Mesenchymal stem cell (in vitro differentiated cells and primary cell): ENCODE results near the gene GRID2.

Experiments used
- DNase-seq: peaks from one replicate; pipeline ENCODE4 v3.0.0-alpha.2; 2013
- H2AFZ ChIP-seq: one replicate; pipeline ENCODE4 v1.6.1; 2013; ENCODE audit warnings: low read depth, mild to moderate bottlenecking, control low read depth, inconsistent platforms, low read length, moderate library complexity
- H2AK5ac ChIP-seq: 2 replicates; pipeline ENCODE4 v1.6.1; 2013; ENCODE audit warnings: low read length, moderate library complexity, mild to moderate bottlenecking, inconsistent platforms; ENCODE audit not compliant: severe bottlenecking
- H2BK120ac ChIP-seq: one replicate; pipeline ENCODE4 v1.6.1; 2013; ENCODE audit warnings: low read depth, mild to moderate bottlenecking, inconsistent platforms, low read length, moderate library complexity
- H2BK12ac ChIP-seq, 2 experiments: one replicate each; pipeline ENCODE4 v1.6.1; 2013; ENCODE audit warnings: inconsistent platforms in 2 of 2, low read length in 2 of 2, mild to moderate bottlenecking in 2 of 2, moderate library complexity in 2 of 2, control low read depth in 1 of 2
- H2BK15ac ChIP-seq: one replicate; pipeline ENCODE4 v1.6.1; 2013; ENCODE audit warnings: mild to moderate bottlenecking, low read depth, inconsistent platforms; ENCODE audit not compliant: poor library complexity, severe bottlenecking
- H2BK5ac ChIP-seq: 2 replicates; pipeline ENCODE4 v1.6.1; 2013; ENCODE audit warnings: low read depth, mild to moderate bottlenecking, low read length, control low read depth, inconsistent platforms; ENCODE audit not compliant: poor library complexity, severe bottlenecking
- H3K14ac ChIP-seq, 2 experiments: one replicate each; pipeline ENCODE4 v1.6.1; 2013; ENCODE audit warnings: inconsistent platforms in 2 of 2, low read length in 2 of 2, control low read depth in 1 of 2, mild to moderate bottlenecking in 1 of 2, moderate library complexity in 1 of 2
- H3K18ac ChIP-seq, 2 experiments: one replicate each; pipeline ENCODE4 v1.6.1; 2013; ENCODE audit warnings: inconsistent platforms in 2 of 2, low read length in 2 of 2, control low read depth in 1 of 2, low read depth in 1 of 2, mild to moderate bottlenecking in 1 of 2
- H3K23ac ChIP-seq, 2 experiments: one replicate each; pipeline ENCODE4 v1.6.1; 2013; ENCODE audit warnings: inconsistent platforms in 2 of 2, low read length in 2 of 2, mild to moderate bottlenecking in 2 of 2, moderate library complexity in 2 of 2, control low read depth in 1 of 2
- H3K27ac ChIP-seq: 2 replicates; pipeline ENCODE4 v1.5.1; 2013; ENCODE audit warnings: mild to moderate bottlenecking, moderate library complexity, low read length, control low read depth, inconsistent platforms; ENCODE audit not compliant: poor library complexity, severe bottlenecking
- H3K27me3 ChIP-seq, 2 experiments: 2 replicates each; pipeline versions ENCODE4 v1.6.1 to v1.7.0; 2013; ENCODE audit warnings: low read length in 2 of 2, mild to moderate bottlenecking in 2 of 2, moderate library complexity in 2 of 2, control low read depth in 1 of 2, inconsistent platforms in 1 of 2; ENCODE audit not compliant: control insufficient read depth in 1 of 2, insufficient read depth in 1 of 2
- H3K36me3 ChIP-seq, 2 experiments: 2 replicates each; pipeline versions ENCODE4 v1.6.1 to v1.7.0; 2013; ENCODE audit warnings: low read length in 2 of 2, control low read depth in 1 of 2, inconsistent platforms in 1 of 2, low read depth in 1 of 2, mild to moderate bottlenecking in 1 of 2; ENCODE audit not compliant: insufficient read depth in 2 of 2, control insufficient read depth in 1 of 2
- H3K4ac ChIP-seq, 2 experiments: one replicate each; pipeline ENCODE4 v1.6.1; 2013; ENCODE audit warnings: inconsistent platforms in 2 of 2, low read length in 2 of 2, mild to moderate bottlenecking in 2 of 2, moderate library complexity in 2 of 2, control low read depth in 1 of 2, low read depth in 1 of 2
- H3K4me1 ChIP-seq: 2 replicates; pipeline ENCODE4 v1.6.1; 2013; ENCODE audit warnings: low read depth, low read length, control low read depth; ENCODE audit not compliant: control insufficient read depth, insufficient read depth
- H3K4me2 ChIP-seq: 2 replicates; pipeline ENCODE4 v1.6.1; 2013; ENCODE audit warnings: low read length, mild to moderate bottlenecking, inconsistent platforms; ENCODE audit not compliant: poor library complexity, severe bottlenecking
- H3K4me3 ChIP-seq, 2 experiments: 2 replicates each; pipeline versions ENCODE4 v1.5.1 to v1.7.0; 2013; ENCODE audit warnings: low read length in 2 of 2, mild to moderate bottlenecking in 2 of 2, control low read depth in 1 of 2, low read depth in 1 of 2; ENCODE audit not compliant: insufficient read depth in 1 of 2
- H3K79me1 ChIP-seq: replicated peaks from 2 replicates; pipeline ENCODE4 v1.6.1; 2013; ENCODE audit warnings: mild to moderate bottlenecking, control low read depth, low read length, inconsistent platforms; ENCODE audit not compliant: poor library complexity, severe bottlenecking
- H3K9ac ChIP-seq: 2 replicates; pipeline ENCODE4 v1.7.0; 2013; ENCODE audit warnings: mild to moderate bottlenecking, low read length, moderate library complexity
- H3K9me3 ChIP-seq: 2 replicates; pipeline ENCODE4 v1.7.0; 2013; ENCODE audit warnings: mild to moderate bottlenecking, low read length; ENCODE audit not compliant: control insufficient read depth
- H4K8ac ChIP-seq: one replicate; pipeline ENCODE4 v1.6.1; 2013; ENCODE audit warnings: inconsistent platforms, mild to moderate bottlenecking, low read length, moderate library complexity
- H4K91ac ChIP-seq: one replicate; pipeline ENCODE4 v1.6.1; 2013; ENCODE audit warnings: mild to moderate bottlenecking, low read length, inconsistent platforms
- WGBS: methylation state at CpG from one replicate; pipeline ENCODE4 v1.1.7; 2013; ENCODE audit warnings: mixed read lengths; 5-methylcytosine and 5-hydroxymethylcytosine counted together

GRID2 gene

DNA sequence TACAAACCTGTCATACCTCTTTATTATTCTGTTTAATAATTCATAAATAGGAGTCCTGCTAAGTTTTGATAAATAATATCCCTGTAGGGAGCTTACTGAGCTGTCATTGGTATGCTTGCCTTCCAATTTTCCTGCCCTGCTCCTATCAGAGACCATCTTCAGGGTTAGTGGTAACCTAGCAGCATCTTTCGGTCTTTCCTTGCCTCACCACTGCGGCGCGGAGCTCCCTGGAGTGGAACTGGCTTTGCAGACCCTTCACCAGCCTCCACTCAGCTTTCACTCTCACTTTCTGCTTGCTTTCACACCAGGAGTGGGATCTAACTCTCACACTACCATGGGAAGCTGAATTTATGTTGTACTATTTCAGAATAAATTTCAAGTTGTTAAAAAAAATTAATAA lies 1043.1 kb downstream of the GRID2 start:
- 100% methylated on average over 1 of the region's 4 CpGs for WGBS
- H3K18ac ChIP-seq, result no peak overlapping the region
- H3K27ac ChIP-seq, result no peak overlapping the region
- no peak overlapping the region for H2AFZ ChIP-seq
- H4K8ac ChIP-seq, result no peak overlapping the region
- H3K27me3 ChIP-seq, result no peaks in the 10 kb centered on the region
- H2AK5ac ChIP-seq, result no peak overlapping the region
- H2BK15ac ChIP-seq, result no peak overlapping the region
- H2BK5ac ChIP-seq, result no peak overlapping the region
- no peak overlapping the region for H3K4me3 ChIP-seq
- H2BK120ac ChIP-seq, result no peak overlapping the region
- DNase-seq, result no peak
- H3K4me1 ChIP-seq, result no peaks in the 10 kb centered on the region
- H3K9me3 ChIP-seq, result no peaks in the 10 kb centered on the region
- H3K14ac ChIP-seq, result peak overlapping the region in 1 of 2 experiments; percentile 7
- H4K91ac ChIP-seq, result no peak overlapping the region
- no peak overlapping the region for H3K4ac ChIP-seq
- H3K23ac ChIP-seq, result no peak overlapping the region
- H2BK12ac ChIP-seq, result no peak overlapping the region
- H3K36me3 ChIP-seq, result no peaks in the 10 kb centered on the region
- no peaks in the 10 kb centered on the region for H3K79me1 ChIP-seq
- H3K4me2 ChIP-seq, result no peak overlapping the region
- no peak overlapping the region for H3K9ac ChIP-seq

DNA sequence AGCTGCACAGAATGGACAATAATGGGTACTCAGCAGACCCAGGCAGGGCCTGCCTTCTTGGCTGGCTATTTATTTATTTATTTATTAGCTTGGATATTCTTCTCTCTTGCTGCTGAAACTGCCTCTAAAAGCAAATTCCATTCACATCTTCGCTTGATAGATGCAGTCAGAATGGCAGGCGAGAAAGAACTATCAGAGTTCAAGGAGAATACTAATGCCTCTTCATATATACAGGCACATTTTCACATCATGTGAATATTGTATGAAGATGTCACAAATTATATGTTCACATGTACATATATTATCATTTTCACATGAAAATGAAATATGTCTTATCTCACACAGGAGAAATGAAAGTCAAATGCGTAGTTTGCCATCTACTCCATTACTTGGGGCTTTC lies 1045.1 kb downstream of the GRID2 start:
- no peak overlapping the region for H3K14ac ChIP-seq
- H3K4me1 ChIP-seq, result no peaks in the 10 kb centered on the region
- H4K8ac ChIP-seq, result no peak overlapping the region
- H3K23ac ChIP-seq, result no peak overlapping the region
- H3K9ac ChIP-seq, result no peak overlapping the region
- DNase-seq, result no peak
- no peak overlapping the region for H2AK5ac ChIP-seq
- H4K91ac ChIP-seq, result no peak overlapping the region
- no peak overlapping the region for H2BK15ac ChIP-seq
- no peak overlapping the region for H3K27ac ChIP-seq
- no peak overlapping the region for H2AFZ ChIP-seq
- no peak overlapping the region for H3K18ac ChIP-seq
- no peak overlapping the region for H3K4ac ChIP-seq
- H3K36me3 ChIP-seq, result no peaks in the 10 kb centered on the region
- no peaks in the 10 kb centered on the region for H3K9me3 ChIP-seq
- H3K79me1 ChIP-seq, result no peaks in the 10 kb centered on the region
- no peak overlapping the region for H2BK120ac ChIP-seq
- H3K27me3 ChIP-seq, result no peaks in the 10 kb centered on the region
- no peak overlapping the region for H3K4me2 ChIP-seq
- no peak overlapping the region for H2BK5ac ChIP-seq
- no peak overlapping the region for H3K4me3 ChIP-seq
- 100% methylated on average over 1 of the region's 3 CpGs for WGBS
- no peak overlapping the region for H2BK12ac ChIP-seq

DNA sequence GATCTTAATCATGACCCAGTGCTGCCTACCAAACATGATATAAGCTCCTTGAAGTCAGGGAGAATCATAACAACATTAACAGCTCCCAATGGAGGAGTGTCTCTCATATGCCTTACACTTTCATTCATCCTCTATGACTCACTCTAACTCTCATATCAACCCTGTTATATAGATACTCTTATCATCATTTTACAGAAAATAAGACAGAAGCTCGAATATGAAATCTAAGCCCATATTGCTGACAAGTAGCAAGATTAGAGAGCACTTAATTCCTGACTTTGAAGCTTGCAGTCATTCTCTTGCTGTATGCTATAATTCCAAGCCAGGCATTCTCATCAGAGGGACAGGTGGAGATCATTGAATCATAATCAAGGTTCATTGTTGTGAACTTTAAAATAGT lies 1048.1 kb downstream of the GRID2 start:
- no peaks in the 10 kb centered on the region for H3K4me1 ChIP-seq
- no peak overlapping the region for H3K27ac ChIP-seq
- no peaks in the 10 kb centered on the region for H3K27me3 ChIP-seq
- H3K23ac ChIP-seq, result no peak overlapping the region
- no peak overlapping the region for H2BK15ac ChIP-seq
- H2BK12ac ChIP-seq, result no peak overlapping the region
- no peaks in the 10 kb centered on the region for H3K36me3 ChIP-seq
- H3K9me3 ChIP-seq, result no peaks in the 10 kb centered on the region
- no peak overlapping the region for H2BK5ac ChIP-seq
- no peak overlapping the region for H2AK5ac ChIP-seq
- H3K4me3 ChIP-seq, result no peak overlapping the region
- WGBS, result 50% methylated on average over 1 of the region's 1 CpG
- no peak overlapping the region for H3K9ac ChIP-seq
- H2AFZ ChIP-seq, result no peak overlapping the region
- no peak overlapping the region for H2BK120ac ChIP-seq
- H3K79me1 ChIP-seq, result no peaks in the 10 kb centered on the region
- H3K4me2 ChIP-seq, result no peak overlapping the region
- no peak overlapping the region for H3K4ac ChIP-seq
- H4K91ac ChIP-seq, result no peak overlapping the region
- DNase-seq, result no peak
- H3K18ac ChIP-seq, result no peak overlapping the region
- no peak overlapping the region for H4K8ac ChIP-seq
- H3K14ac ChIP-seq, result no peak overlapping the region

GRCh38 chr4:93355411-93355810 lies 1051.6 kb downstream of the GRID2 start:
- Histone ChIP-seq H2AFZ (no peak overlapping the region), H3K4me2 (no peak overlapping the region), H2BK120ac (no peak overlapping the region), H3K23ac (no peak overlapping the region), H2AK5ac (no peak overlapping the region), H3K4ac (no peak overlapping the region), H3K79me1 (no peaks in the 10 kb centered on the region), H2BK12ac (no peak overlapping the region), H3K4me1 (no peaks in the 10 kb centered on the region), H3K14ac (no peak overlapping the region), H3K9ac (no peak overlapping the region), H3K4me3 (no peak overlapping the region), H3K36me3 (no peaks in the 10 kb centered on the region), H3K27me3 (no peaks in the 10 kb centered on the region), H2BK5ac (no peak overlapping the region), H4K91ac (no peak overlapping the region), H4K8ac (no peak overlapping the region), H3K9me3 (no peaks in the 10 kb centered on the region), H3K27ac (no peak overlapping the region), H3K18ac (no peak overlapping the region), H2BK15ac (no peak overlapping the region)
- 87% methylated on average over 4 of the region's 4 CpGs for WGBS
- no peak for DNase-seq
